CMK (cell line): ENCODE data around the gene MAN1A1.
"Not testable (repeated sequence)": the region's sequence is repeated elsewhere in the genome, so short reads cannot be mapped to it uniquely, and the experiment has no call there.

Experiments
- DNase-seq: peaks from one replicate; pipeline ENCODE4 v3.0.0-alpha.2; 2010; ENCODE audit warnings: low read depth

MAN1A1 gene

DNA sequence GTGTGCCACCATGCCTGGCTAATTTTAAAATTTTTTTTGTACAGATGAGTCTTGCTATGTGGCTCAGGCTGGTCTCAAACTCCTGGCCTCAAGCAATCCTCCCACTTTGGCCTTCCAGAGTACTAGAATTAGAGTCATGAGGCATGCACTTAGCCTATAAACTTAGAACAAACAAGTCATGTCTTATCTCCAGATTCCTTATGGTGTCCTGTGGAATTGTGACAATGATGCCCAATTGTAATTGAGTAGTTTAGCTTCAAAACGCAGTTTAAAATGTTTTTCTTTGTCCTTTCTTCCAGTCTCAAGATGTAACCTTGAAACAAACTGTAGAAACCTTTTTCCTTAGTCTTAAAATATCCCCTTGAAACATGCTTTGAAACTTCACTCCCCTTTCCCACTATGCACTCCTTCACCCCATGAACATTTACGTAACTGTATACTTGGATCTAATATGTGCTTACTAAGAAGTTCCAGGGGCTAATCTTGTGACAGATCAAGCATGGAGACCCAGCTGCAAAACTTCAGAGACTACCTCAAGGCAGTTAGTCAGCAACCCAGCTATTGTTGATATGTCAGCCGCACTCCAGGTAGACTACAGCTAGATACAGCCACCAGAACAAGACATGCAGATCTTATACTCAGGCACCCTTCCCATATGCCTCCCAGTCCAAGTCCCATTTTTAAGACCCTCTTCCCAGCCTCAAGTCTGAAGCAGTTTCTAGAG, 46.2 kb downstream of the MAN1A1 start:
- no peak for DNase-seq

GRCh38 chr6:119301429-119301828, 48.1 kb downstream of the MAN1A1 start:
- DNase-seq: no peak

- DNase-seq: no peak
Observed at GRCh38 chr6:119299694-119300093, 49.9 kb downstream of the MAN1A1 start.

DNA sequence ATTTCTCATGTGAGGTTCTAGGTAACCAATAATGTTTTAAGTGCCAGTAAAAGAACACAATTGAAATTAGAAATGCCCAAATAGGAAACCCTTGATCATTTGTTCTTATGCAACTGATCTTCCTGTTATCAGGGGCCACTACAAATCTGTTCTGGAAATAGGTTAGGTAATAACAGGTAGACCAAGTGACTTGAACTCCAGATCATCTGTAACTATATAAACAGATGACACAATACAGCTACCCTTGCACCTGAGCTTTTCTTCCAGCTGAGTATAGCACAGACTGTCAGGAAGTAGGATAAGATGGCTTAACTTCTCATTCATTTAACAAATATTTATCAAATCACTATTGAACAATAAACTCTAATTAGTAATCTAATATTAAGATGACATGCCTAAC, 52.5 kb downstream of the MAN1A1 start:
- no peak for DNase-seq

- no peak for DNase-seq
Observed at GRCh38 chr6:119296036-119297035, 53.2 kb downstream of the MAN1A1 start.

DNA sequence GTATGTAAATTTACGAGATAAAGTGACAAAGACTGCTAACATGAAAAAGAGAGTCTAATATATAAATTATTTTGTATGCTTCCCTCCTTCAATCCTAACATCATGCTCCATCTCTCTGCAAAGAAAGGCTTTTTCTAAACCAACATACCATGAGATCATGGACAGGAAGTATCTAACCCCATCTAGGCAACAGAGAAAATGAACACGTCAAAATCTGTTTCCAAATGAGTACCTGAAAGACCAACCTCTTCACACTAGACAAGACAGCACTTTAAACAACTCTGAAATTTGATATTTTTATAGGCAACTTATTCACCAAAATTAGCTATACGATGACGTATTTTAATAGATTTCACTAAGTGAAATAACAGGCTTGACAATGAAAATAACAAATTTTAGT, 54.6 kb downstream of the MAN1A1 start:
- DNase-seq: no peak

GRCh38 chr6:119291060-119291459, 58.5 kb downstream of the MAN1A1 start:
- DNase-seq: not testable (repeated sequence)

GRCh38 chr6:119290306-119290705, 59.3 kb downstream of the MAN1A1 start:
- no peak for DNase-seq

DNA sequence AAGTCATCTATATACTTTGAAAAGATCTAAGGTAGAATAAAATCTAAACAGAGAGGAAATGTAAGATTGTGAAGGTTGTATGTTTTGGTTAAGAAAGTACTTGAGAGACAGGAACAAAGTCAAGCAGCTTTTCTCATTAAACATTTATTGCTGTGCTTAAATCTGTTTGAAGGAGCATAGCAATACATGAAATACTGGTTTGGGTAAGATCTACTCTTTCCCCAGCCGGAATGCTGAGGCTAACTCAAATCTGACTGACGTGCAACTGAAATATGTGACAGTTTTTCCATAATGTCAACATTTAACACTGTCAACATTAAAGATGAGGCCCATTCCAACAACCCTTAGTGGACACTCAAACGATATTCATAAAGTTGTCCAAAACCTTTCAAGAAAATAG, 59.9 kb downstream of the MAN1A1 start:
- no peak for DNase-seq

DNA sequence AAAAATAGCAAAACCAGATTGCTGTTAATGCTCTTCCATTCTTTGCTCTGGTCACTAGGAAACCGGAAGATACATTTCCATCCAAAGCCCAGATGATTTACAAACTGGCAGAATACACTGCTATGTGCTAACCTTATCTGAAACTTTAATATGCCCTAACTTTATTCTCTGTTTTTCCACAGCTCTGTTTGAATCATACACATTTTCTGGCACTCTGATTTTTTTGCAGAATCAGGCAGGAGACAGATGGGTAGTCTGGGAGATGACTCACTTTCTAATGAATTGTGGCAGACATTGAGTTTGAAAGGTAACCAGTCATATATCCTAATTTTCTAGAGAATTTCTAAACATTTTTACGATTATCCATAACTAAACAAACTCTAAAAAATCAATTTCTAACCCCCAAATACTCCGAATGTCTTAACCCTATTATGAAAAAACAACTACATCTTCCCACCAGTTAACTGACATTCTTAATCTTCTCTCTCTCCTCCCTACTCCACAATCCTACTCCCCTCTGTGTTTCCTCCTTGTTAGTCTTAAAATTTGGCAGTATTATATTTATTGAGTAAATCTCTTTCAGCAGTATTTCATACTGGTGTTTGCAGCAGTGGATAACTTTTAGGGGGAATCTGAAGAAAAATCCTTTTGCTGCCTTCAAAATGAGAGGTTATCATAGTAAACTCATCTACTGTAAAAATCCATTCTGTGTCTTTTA, 63.5 kb downstream of the MAN1A1 start:
- DNase-seq: no peak

DNA sequence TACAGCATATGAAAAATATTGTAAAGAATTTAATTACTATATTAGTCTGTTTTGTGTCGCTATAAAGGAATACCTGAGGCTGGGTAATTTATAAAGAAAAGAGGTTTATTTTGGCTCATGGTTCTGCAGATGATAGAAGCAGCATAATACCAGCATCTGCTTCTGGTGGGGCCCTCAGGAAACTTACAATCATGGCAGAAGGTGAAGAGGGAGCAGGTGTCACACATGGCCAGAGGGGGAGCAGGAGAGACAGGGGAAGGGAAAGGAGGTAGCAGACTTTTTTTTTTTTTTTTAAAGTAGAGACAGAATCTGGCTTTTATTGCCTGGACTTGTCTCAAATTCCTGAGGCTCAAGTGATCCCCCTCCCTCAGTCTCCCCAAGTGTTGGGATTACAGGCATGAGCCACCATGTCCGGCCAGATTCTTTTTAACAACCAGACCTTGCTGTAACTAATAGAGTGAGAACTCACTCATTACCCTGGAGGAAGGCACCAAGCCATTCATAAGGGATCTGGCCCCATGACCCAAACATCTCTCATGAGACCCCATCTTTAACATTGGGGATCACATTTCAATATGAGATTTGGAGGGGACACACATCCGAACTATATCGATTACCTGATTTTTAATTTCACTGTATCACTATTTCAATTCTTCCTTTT, 64.6 kb downstream of the MAN1A1 start:
- no peak for DNase-seq

- DNase-seq: no peak
Observed at GRCh38 chr6:119283979-119284545, 65.5 kb downstream of the MAN1A1 start.

GRCh38 chr6:119283214-119283613, 66.3 kb downstream of the MAN1A1 start:
- no peak for DNase-seq

- DNase-seq: no peak
Observed at GRCh38 chr6:119280668-119281067, 68.9 kb downstream of the MAN1A1 start.

DNA sequence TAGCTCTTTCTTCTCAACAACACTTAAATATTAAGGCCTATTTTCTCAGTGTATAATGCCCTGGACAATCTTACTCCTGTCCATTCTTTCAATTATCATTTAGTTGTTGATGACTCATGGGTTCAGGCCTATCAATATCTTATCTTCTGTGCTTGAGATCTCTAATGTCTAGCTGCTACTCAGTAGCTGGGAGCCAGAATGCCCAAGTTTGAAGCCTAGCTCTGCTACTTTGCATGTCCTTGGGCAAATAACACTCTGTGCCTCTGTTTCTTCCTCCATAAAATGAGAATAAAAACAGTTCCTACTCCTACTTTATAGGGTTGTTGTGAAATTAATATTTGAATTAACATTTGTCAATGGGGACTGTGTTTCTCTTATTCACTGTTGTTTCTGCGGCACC, 69.5 kb downstream of the MAN1A1 start:
- no peak for DNase-seq

- no peak for DNase-seq
Observed at GRCh38 chr6:119278625-119279024, 70.9 kb downstream of the MAN1A1 start.

- DNase-seq: no peak
Observed at GRCh38 chr6:119277052-119277451, 72.5 kb downstream of the MAN1A1 start.

- no peak for DNase-seq
Observed at GRCh38 chr6:119276211-119276610, 73.3 kb downstream of the MAN1A1 start.

- DNase-seq: no peak
Observed at GRCh38 chr6:119274197-119274595, 75.4 kb downstream of the MAN1A1 start.

DNA sequence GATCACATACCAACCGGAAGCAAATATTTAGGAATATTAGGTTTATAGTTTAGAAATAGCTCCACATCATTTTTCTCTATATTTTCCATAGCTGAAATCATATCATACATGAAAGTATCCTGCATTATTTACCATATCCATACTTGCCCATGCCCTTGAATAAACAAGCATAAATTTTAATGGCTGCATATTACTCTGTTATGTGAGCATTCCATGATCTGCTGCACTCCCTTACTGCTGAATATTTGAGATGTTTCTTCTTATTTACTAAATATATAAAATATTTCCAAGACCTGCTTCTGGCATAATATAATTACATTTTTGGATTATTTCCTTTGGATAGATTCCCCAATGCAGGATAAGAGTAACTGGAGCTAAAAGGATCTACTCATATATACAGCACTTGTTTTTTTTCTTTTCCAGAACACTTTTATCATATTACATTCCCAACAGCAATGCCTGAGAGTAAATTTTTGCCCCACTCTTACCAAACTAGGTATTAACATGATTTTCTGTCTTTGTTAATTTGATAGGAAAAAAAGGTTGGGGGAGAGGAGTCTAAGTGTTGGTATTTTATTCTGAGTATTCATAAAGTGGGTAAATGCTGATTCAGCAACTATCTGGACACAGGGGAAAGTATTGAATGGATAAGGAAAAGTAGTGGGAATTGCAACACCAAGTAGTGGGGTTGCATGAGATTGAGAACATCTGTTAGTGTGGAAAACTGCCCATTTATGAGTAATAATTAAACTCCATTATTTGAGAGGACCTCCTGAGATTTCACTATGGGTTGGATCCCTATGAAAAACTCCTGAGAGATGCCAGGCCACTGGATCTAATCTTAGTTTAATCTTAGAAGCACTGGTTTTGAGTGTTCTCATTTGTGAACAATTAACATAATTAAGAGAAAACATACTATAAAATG, 76.0 kb downstream of the MAN1A1 start:
- DNase-seq: no peak

DNA sequence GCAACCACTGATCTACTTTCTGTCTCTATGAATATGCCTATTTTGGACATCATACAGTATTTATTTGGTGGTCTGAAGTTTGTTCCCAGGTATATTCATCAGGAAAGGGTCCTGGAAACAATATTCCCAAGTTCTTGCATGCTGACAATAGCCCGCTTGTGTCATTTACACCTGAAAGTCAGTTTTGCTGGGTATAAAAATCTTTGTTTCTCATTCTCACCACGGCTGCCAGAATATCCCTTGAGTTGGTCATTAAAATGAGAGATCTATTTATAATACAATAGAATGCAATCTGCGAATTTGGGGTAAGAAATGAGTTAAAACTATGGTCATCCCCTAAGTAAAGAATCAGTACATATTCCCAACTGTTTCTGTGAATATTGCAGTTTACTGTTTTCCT, 79.0 kb downstream of the MAN1A1 start:
- DNase-seq: no peak
